ENCODE results near the gene OR6C76.
"Not testable (repeated sequence)": the region's sequence is repeated elsewhere in the genome, so short reads cannot be mapped to it uniquely, and the experiment has no call there.

Gene OR6C76

DNA sequence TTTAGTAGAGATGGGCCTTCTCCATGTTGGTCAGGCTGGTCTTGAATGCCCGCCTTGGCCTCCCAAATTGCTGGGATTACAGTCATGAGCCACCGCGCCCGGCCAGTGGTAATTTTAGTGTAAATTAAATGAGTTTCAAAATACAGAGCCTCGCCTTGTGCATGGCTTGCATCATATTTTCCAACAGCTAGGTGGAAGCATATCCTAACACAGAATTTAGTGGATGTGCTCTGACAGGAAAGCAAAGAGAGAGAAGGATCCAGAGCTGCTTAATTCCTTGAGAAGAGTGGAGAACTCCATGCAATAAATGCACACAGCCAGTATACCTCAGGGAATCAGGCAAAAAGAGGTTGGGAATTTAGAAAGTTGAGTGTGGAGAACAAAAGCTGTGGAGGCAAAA lies 20.3 kb downstream of the OR6C76 start:
- H3K4me3 ChIP-seq (ENCODE audit: control insufficient read depth, low read depth, low read length): no peak overlapping the region
- TF ChIP-seq, protein P1, sequence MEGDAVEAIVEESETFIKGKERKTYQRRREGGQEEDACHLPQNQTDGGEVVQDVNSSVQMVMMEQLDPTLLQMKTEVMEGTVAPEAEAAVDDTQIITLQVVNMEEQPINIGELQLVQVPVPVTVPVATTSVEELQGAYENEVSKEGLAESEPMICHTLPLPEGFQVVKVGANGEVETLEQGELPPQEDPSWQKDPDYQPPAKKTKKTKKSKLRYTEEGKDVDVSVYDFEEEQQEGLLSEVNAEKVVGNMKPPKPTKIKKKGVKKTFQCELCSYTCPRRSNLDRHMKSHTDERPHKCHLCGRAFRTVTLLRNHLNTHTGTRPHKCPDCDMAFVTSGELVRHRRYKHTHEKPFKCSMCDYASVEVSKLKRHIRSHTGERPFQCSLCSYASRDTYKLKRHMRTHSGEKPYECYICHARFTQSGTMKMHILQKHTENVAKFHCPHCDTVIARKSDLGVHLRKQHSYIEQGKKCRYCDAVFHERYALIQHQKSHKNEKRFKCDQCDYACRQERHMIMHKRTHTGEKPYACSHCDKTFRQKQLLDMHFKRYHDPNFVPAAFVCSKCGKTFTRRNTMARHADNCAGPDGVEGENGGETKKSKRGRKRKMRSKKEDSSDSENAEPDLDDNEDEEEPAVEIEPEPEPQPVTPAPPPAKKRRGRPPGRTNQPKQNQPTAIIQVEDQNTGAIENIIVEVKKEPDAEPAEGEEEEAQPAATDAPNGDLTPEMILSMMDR (conservative IDR thresholded peaks at IDR 0.05; ENCODE audit: control insufficient read depth, insufficient read depth, low read depth, low read length): no peak
- no peak for DNase-seq (ENCODE audit: low read depth)

GRCh38 chr12:55448825-55449224 lies 22.8 kb downstream of the OR6C76 start:
- TF ChIP-seq, protein P1 (conservative IDR thresholded peaks at IDR 0.05; ENCODE audit: control insufficient read depth, insufficient read depth, low read depth, low read length): no peak
- DNase-seq (ENCODE audit: low read depth): no peak
- H3K4me3 ChIP-seq (ENCODE audit: control insufficient read depth, low read depth, low read length): no peak overlapping the region

- DNase-seq (ENCODE audit: low read depth); H3K4me3 ChIP-seq (ENCODE audit: control insufficient read depth, low read depth, low read length): not testable (repeated sequence)
Measured at GRCh38 chr12:55464926-55465325, 38.9 kb downstream of the OR6C76 start.

DNA sequence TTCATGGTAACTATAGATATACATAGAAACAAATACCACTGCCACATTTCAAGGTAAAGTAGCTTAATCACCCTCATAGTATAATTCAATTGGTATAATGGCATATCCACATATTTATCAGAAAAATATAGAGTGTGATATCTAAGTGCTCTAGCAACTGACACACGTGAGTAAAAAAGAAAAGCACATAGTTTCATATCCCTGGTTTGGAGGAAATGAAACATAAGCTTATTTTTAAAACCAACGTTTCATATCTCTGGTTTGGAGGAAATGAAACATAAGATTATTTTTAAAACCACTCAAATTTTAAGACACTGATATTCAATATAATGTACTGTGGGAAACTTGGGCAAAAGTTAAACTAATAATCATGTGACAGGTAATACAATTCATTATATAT lies 41.8 kb downstream of the OR6C76 start:
- DNase-seq (ENCODE audit: low read depth): no peak
- no peak overlapping the region for H3K4me3 ChIP-seq (ENCODE audit: control insufficient read depth, low read depth, low read length)
- TF ChIP-seq, protein P1 (conservative IDR thresholded peaks at IDR 0.05; ENCODE audit: control insufficient read depth, insufficient read depth, low read depth, low read length): no peak

- DNase-seq (ENCODE audit: low read depth): no peak
- TF ChIP-seq, protein P1 (conservative IDR thresholded peaks at IDR 0.05; ENCODE audit: control insufficient read depth, insufficient read depth, low read depth, low read length): no peak
- no peak overlapping the region for H3K4me3 ChIP-seq (ENCODE audit: control insufficient read depth, low read depth, low read length)
Measured at GRCh38 chr12:55469291-55469690, 43.2 kb downstream of the OR6C76 start.

DNA sequence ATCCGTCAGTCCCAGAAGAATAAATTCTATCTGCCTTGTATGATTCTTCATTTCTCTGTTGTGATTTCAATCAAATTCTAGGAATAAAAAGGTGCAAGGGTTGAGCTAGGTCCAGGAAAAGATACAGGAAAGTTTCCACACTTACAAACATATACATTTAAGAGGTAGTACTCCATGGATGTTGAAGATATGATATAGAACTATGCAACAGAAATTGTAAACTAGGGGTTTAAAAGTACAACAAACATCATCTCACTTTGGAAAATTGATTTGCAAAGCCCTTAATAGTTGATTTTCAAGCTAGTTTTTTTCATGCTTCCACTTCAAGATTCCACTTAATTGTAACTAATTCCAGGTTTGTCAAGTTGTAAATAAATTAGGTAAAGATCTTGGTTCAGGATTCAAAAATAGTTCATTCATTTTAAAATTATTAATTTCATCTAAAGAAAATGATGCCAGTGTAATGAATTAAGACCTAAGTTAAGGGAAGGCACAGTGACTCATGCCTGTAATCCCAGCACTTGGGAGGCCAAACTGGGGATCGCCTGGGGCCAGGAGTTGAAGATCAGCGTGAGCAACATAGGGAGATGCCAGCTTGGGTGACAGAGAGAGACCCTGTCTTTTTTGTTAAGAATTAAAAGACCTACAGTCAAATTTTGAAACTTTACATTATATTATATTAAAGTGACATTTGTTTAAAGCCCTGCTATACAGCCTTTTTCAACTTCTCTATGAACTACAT lies 44.2 kb downstream of the OR6C76 start, which contains the start of gene OR6C70:
OR6C70 (minus strand) TSS at position 51 of the 742 bp plus-strand sequence; CDS start at position 51, 0 bp downstream.
- TF ChIP-seq, protein P1 (conservative IDR thresholded peaks at IDR 0.05; ENCODE audit: control insufficient read depth, insufficient read depth, low read depth, low read length): no peak
- no peak for DNase-seq (ENCODE audit: low read depth)
- H3K4me3 ChIP-seq (ENCODE audit: control insufficient read depth, low read depth, low read length): no peak within 1 kb of the TSS

DNA sequence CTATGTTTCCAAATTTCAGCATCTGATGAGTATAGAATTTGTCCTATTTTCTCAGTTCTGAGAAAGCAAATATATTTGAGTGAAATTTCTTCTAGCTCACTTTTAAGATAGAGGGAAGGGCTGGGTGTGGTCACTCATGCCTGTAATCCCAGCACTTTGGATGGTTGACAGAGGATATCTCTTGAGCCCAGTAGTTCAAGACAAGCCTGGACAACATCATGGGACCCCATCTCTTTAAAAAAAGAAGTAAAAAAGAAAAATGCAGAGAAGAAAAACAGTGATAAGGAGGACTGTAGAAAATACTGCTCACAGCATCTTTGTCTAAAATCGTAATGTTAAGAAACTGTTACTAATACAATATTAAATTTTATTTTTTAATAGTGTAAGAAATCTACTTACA lies 46.2 kb downstream of the OR6C76 start:
- no peak overlapping the region for H3K4me3 ChIP-seq (ENCODE audit: control insufficient read depth, low read depth, low read length)
- TF ChIP-seq, protein P1 (conservative IDR thresholded peaks at IDR 0.05; ENCODE audit: control insufficient read depth, insufficient read depth, low read depth, low read length): no peak

More for the DNA sequence above, 46.2 kb downstream of the OR6C76 start:
- DNase-seq (ENCODE audit: low read depth): no peak

Measured in fibroblast of mammary gland (primary cell).